Peyer's patch (tissue), 4 donors: ENCODE data around the gene VIM.
A peak's percentile ranks its signal among the peaks of the same experiment; 100 is the strongest.

ENCODE experiments used
- CTCF ChIP-seq, 6 experiments: fragments of 450-650 bp in 4 of 6; fragments of 200-600 bp in 2 of 6; sonication (generic) in 1 of 6; IDR thresholded peaks; one replicate each; pipeline ENCODE4 v1.5.1; 2017 to 2019; ENCODE audit warnings: antibody characterized with exemption in 6 of 6, mild to moderate bottlenecking in 3 of 6, moderate library complexity in 1 of 6
- POLR2A ChIP-seq, 2 donors: fragments of 450-650 bp; IDR thresholded peaks; one replicate each; pipeline ENCODE4 v1.5.1; 2017; ENCODE audit warnings: antibody characterized with exemption in 2 of 2, mild to moderate bottlenecking in 2 of 2, moderate library complexity in 2 of 2

- TF ChIP-seq CTCF (IDR thresholded peaks at IDR 0.05) (peak in 4 of 6 experiments; percentile 18 to 35 (median 28)), POLR2A (IDR thresholded peaks at IDR 0.05) (no peak)
These were observed 21.8 kb downstream of the VIM start for GRCh38 chr10:17249820-17250219.
